Naive B cell (primary cell): ENCODE data around the gene DBN1. TPM values are rescaled to one million over a fixed set of nuclear protein-coding genes. Genes with fewer than 3 reads are reported as not detected.

Experiments
- ATAC-seq, 2 donors: fragments of 150-1000 bp; cut with Tn5 transposase; 2 replicates each; pipeline ENCODE4 v1.10.0; 2021; ENCODE audit warnings: low read depth in 2 of 2, mild to moderate bottlenecking in 2 of 2, moderate library complexity in 2 of 2
- DNase-seq: peaks from one replicate; pipeline ENCODE4 v3.0.0; 2022
- H3K27ac Mint-ChIP-seq, 6 donors: one replicate each; pipeline ENCODE4 v1.8.0; 2020 to 2022; ENCODE audit warnings: mild to moderate bottlenecking in 6 of 6, mixed read lengths in 6 of 6, moderate library complexity in 5 of 6, inconsistent platforms in 2 of 6
- H3K27me3 Mint-ChIP-seq, 3 donors: one replicate each; pipeline ENCODE4 v1.8.0; 2021 to 2022; ENCODE audit warnings: mixed read lengths in 3 of 3, mild to moderate bottlenecking in 1 of 3
- H3K36me3 Mint-ChIP-seq, 2 donors: one replicate each; pipeline ENCODE4 v1.8.0; 2020 to 2022; ENCODE audit warnings: mixed read lengths in 2 of 2, inconsistent platforms in 1 of 2, mild to moderate bottlenecking in 1 of 2
- H3K4me1 Mint-ChIP-seq, 3 donors: one replicate each; pipeline ENCODE4 v1.8.0; 2020 to 2022; ENCODE audit warnings: mixed read lengths in 3 of 3, inconsistent platforms in 1 of 3, mild to moderate bottlenecking in 1 of 3, moderate library complexity in 1 of 3
- H3K4me3 Mint-ChIP-seq, 8 donors: one replicate each; pipeline ENCODE4 v1.8.0; 2020 to 2022; ENCODE audit warnings: mild to moderate bottlenecking in 8 of 8, mixed read lengths in 8 of 8, moderate library complexity in 8 of 8, inconsistent platforms in 2 of 8
- H3K9me3 Mint-ChIP-seq, 7 donors: one replicate each; pipeline ENCODE4 v1.8.0; 2020 to 2022; ENCODE audit warnings: mixed read lengths in 7 of 7, mild to moderate bottlenecking in 5 of 7, inconsistent platforms in 2 of 7, moderate library complexity in 1 of 7
- polyA plus RNA-seq, 6 donors: library from polyadenylated mRNA; unstranded; fragments of 300-500 nt; fragmentation: Illumina TruSeq; gene quantifications; one replicate each; pipeline ENCODE4 v1.2.3, GENCODE V29; 2021; ENCODE audit warnings: low read depth in 6 of 6

The DBN1 gene
- polyA plus RNA-seq, 6 donors from 2014 or later = 0.31 to 1.9 (median 0.65) TPM; not detected in 2

DNA sequence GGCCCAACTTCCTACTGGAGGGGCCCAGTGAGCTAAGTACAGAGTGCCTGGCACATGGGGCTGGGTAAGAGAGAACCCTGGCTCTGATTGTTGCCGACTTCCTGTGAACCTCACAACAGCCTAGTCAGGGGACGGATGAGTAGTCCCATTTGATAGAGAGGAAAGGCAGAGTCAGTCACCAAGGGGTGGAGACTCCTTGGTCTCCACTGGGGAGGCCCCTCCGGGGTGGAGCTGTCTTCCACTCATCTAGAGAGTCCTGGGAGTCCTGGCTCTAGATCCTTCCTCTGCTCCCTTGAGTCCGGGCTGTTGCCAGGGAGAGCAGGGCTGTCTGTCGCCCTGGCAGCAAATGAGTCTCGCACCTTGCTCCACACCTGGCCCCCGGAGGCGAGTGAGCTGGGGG lies 39.0 kb downstream of the DBN1 start:
- Mint-ChIP-seq H3K4me1 (peaks cover 34 to 56% (median 54%) of the 10 kb centered on the region in 3 donors), H3K27me3 (no peaks in the 10 kb centered on the region), H3K9me3 (no peaks in the 10 kb centered on the region), H3K4me3 (no peak overlapping the region), H3K27ac (peak overlapping the region in 4 of 6 donors; percentile 18 to 82 (median 34)), H3K36me3 (peaks cover under 1 to 10% of the 10 kb centered on the region in 2 donors)
- DNase-seq (no peak), ATAC-seq (no peak)

- DNase-seq (no peak), ATAC-seq (no peak)
- H3K9me3 Mint-ChIP-seq = no peaks in the 10 kb centered on the region
- no peaks in the 10 kb centered on the region for H3K27me3 Mint-ChIP-seq
- H3K36me3 Mint-ChIP-seq = peaks cover 0 to 8% of the 10 kb centered on the region in 2 donors
- peak overlapping the region in 2 of 8 donors; percentile 30 to 83 for H3K4me3 Mint-ChIP-seq
- peak overlapping the region in 5 of 6 donors; percentile 20 to 96 (median 84) for H3K27ac Mint-ChIP-seq
- H3K4me1 Mint-ChIP-seq = peaks cover 40 to 60% (median 59%) of the 10 kb centered on the region in 3 donors
Measured at GRCh38 chr5:177433658-177434217, 39.7 kb downstream of the DBN1 start.

GRCh38 chr5:177432839-177433657 lies 40.4 kb downstream of the DBN1 start:
- no peak for DNase-seq
- no peak for ATAC-seq
- Mint-ChIP-seq H3K9me3 (no peaks in the 10 kb centered on the region), H3K36me3 (peaks cover 0 to 8% of the 10 kb centered on the region in 2 donors), H3K27me3 (no peaks in the 10 kb centered on the region), H3K4me1 (peaks cover 40 to 61% (median 60%) of the 10 kb centered on the region in 3 donors), H3K27ac (peak overlapping the region in 5 of 6 donors; percentile 68 to 99 (median 84)), H3K4me3 (peak overlapping the region in 4 of 8 donors; percentile 43 to 83 (median 72))

- ATAC-seq (no peak), DNase-seq (no peak)
- H3K9me3 Mint-ChIP-seq = no peaks in the 10 kb centered on the region
- H3K4me1 Mint-ChIP-seq = peaks cover 47 to 69% (median 61%) of the 10 kb centered on the region in 3 donors
- H3K4me3 Mint-ChIP-seq = peak overlapping the region; percentile 56 to 97 (median 87)
- peaks cover 0 to 8% of the 10 kb centered on the region in 2 donors for H3K36me3 Mint-ChIP-seq
- no peaks in the 10 kb centered on the region for H3K27me3 Mint-ChIP-seq
- peak overlapping the region; percentile 96 to 99 (median 98) for H3K27ac Mint-ChIP-seq
Measured at GRCh38 chr5:177432143-177432838, 41.1 kb downstream of the DBN1 start.

GRCh38 chr5:177431317-177432142 lies 41.9 kb downstream of the DBN1 start:
- Mint-ChIP-seq H3K9me3 (no peaks in the 10 kb centered on the region), H3K36me3 (peaks cover 0 to 1% of the 10 kb centered on the region in 2 donors), H3K4me3 (peak overlapping the region; percentile 68 to 97 (median 87)), H3K27me3 (no peaks in the 10 kb centered on the region), H3K4me1 (peaks cover 46 to 65% (median 57%) of the 10 kb centered on the region in 3 donors), H3K27ac (peak overlapping the region; percentile 96 to 99 (median 98))
- DNase-seq = peak; percentile 94
- ATAC-seq = peak; percentile 69

- H3K4me3 Mint-ChIP-seq = peak overlapping the region in 7 of 8 donors; percentile 83 to 97 (median 92)
- no peaks in the 10 kb centered on the region for H3K36me3 Mint-ChIP-seq
- no peak for ATAC-seq
- no peaks in the 10 kb centered on the region for H3K9me3 Mint-ChIP-seq
- peaks cover 46 to 67% (median 57%) of the 10 kb centered on the region in 3 donors for H3K4me1 Mint-ChIP-seq
- H3K27ac Mint-ChIP-seq = peak overlapping the region; percentile 96 to 99 (median 98)
- no peak for DNase-seq
- no peaks in the 10 kb centered on the region for H3K27me3 Mint-ChIP-seq
Measured at GRCh38 chr5:177430972-177431316, 42.5 kb downstream of the DBN1 start.

- Mint-ChIP-seq H3K4me1 (peaks cover 50 to 71% (median 62%) of the 10 kb centered on the region in 3 donors), H3K27me3 (no peaks in the 10 kb centered on the region), H3K36me3 (no peaks in the 10 kb centered on the region), H3K4me3 (peak overlapping the region; percentile 83 to 97 (median 93)), H3K27ac (peak overlapping the region; percentile 77 to 99 (median 97)), H3K9me3 (no peaks in the 10 kb centered on the region)
- no peak for DNase-seq
- ATAC-seq = no peak
Measured at GRCh38 chr5:177430140-177430951, 43.1 kb downstream of the DBN1 start.

DNA sequence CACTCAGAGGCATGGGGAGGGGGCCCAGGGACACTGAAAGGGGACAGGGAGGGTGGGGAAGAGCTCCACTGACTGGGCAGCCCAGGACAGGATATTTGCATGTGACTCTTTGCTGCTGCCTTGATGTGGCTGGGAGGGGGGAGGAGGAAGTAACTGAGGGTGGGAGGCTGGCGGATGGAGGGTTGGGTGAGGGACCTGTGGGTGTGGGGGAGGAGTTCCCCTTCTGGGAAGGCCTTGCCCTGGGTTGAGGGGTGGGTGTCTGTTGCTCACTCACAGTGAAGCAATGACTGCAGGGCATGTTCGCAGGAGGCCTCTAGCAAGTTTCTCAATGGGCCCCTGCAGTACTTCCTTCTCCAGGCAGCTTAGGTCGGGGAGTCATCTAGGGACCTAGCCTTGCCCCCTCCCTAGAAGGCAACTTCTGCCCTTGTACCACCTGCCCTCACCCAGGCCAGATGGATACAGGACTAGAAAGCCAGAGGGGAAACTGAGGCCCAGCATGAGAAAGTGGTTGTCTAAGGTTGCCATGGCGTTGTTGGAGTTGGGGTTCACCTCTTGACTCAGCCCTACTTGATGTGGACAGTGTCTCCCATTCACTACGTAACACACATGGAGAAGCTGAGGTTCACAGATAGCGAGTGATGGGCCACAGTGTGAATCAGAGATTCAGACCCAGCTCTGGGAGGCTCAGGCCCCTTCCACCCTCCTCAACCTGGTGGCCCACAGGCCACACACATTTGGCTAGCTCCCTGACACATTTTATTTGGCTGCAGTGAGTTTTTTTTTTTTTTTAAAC lies 44.0 kb downstream of the DBN1 start:
- peak; percentile 7 to 10 for ATAC-seq
- peak; percentile 80 for DNase-seq
- H3K27ac Mint-ChIP-seq = peak overlapping the region; percentile 77 to 99 (median 96)
- H3K36me3 Mint-ChIP-seq = no peaks in the 10 kb centered on the region
- peak overlapping the region; percentile 83 to 97 (median 93) for H3K4me3 Mint-ChIP-seq
- H3K4me1 Mint-ChIP-seq = peaks cover 53 to 74% (median 67%) of the 10 kb centered on the region in 3 donors
- no peaks in the 10 kb centered on the region for H3K9me3 Mint-ChIP-seq
- no peaks in the 10 kb centered on the region for H3K27me3 Mint-ChIP-seq

GRCh38 chr5:177428574-177429217 lies 44.7 kb downstream of the DBN1 start:
- peak overlapping the region; percentile 83 to 97 (median 93) for H3K4me3 Mint-ChIP-seq
- H3K9me3 Mint-ChIP-seq = no peaks in the 10 kb centered on the region
- DNase-seq (no peak), ATAC-seq (no peak)
- H3K4me1 Mint-ChIP-seq = peaks cover 53 to 74% (median 67%) of the 10 kb centered on the region in 3 donors
- H3K36me3 Mint-ChIP-seq = no peaks in the 10 kb centered on the region
- no peaks in the 10 kb centered on the region for H3K27me3 Mint-ChIP-seq
- peak overlapping the region; percentile 77 to 99 (median 96) for H3K27ac Mint-ChIP-seq

GRCh38 chr5:177427919-177428573 lies 45.4 kb downstream of the DBN1 start:
- H3K4me3 Mint-ChIP-seq = peak overlapping the region; percentile 83 to 97 (median 93)
- no peaks in the 10 kb centered on the region for H3K27me3 Mint-ChIP-seq
- H3K9me3 Mint-ChIP-seq = no peaks in the 10 kb centered on the region
- no peaks in the 10 kb centered on the region for H3K36me3 Mint-ChIP-seq
- peaks cover 53 to 70% (median 63%) of the 10 kb centered on the region in 3 donors for H3K4me1 Mint-ChIP-seq
- ATAC-seq = no peak
- DNase-seq = no peak
- peak overlapping the region; percentile 95 to 99 (median 96) for H3K27ac Mint-ChIP-seq
